Duodenal mucosa (tissue), 2 donors: Measurements from ENCODE around the gene CLIC5.

Source experiments
- H3K27ac ChIP-seq: one replicate; pipeline ENCODE4 v1.7.0; 2013; ENCODE audit warnings: low read depth, low read length
- H3K27me3 ChIP-seq, 2 donors: one replicate each; pipeline ENCODE4 v1.7.0; 2013; ENCODE audit warnings: low read length in 2 of 2, control low read depth in 1 of 2; ENCODE audit not compliant: insufficient read depth in 2 of 2, control insufficient read depth in 1 of 2
- H3K36me3 ChIP-seq, 2 donors: one replicate each; pipeline ENCODE4 v1.7.0; 2013; ENCODE audit warnings: low read length in 2 of 2, control low read depth in 1 of 2; ENCODE audit not compliant: insufficient read depth in 2 of 2, control insufficient read depth in 1 of 2
- H3K4me1 ChIP-seq, 2 donors: one replicate each; pipeline ENCODE4 v1.7.0; 2013; ENCODE audit warnings: low read length in 2 of 2, control low read depth in 1 of 2; ENCODE audit not compliant: insufficient read depth in 2 of 2, control insufficient read depth in 1 of 2
- H3K4me3 ChIP-seq, 2 donors: one replicate each; pipeline ENCODE4 v1.7.0; 2013; ENCODE audit warnings: low read length in 2 of 2, low read depth in 1 of 2
- H3K9ac ChIP-seq, 2 donors: one replicate each; pipeline ENCODE4 v1.7.0; 2013; ENCODE audit warnings: low read length in 2 of 2, low read depth in 1 of 2
- H3K9me3 ChIP-seq, 2 donors: one replicate each; pipeline ENCODE4 v1.7.0; 2013; ENCODE audit warnings: low read length in 2 of 2, control low read depth in 1 of 2; ENCODE audit not compliant: control insufficient read depth in 1 of 2

Gene CLIC5

GRCh38 chr6:45903959-45904358 lies 111.7 kb downstream of the CLIC5 start:
- Histone ChIP-seq H3K9ac (no peak overlapping the region), H3K36me3 (peaks cover 0 to 8% of the 10 kb centered on the region in 2 donors), H3K27ac (no peak overlapping the region), H3K4me3 (no peak overlapping the region), H3K9me3 (no peaks in the 10 kb centered on the region), H3K27me3 (no peaks in the 10 kb centered on the region), H3K4me1 (no peaks in the 10 kb centered on the region)

- H3K9ac ChIP-seq = no peak overlapping the region
- H3K36me3 ChIP-seq = peaks cover 0 to 8% of the 10 kb centered on the region in 2 donors
- no peaks in the 10 kb centered on the region for H3K4me1 ChIP-seq
- no peak overlapping the region for H3K27ac ChIP-seq
- H3K9me3 ChIP-seq = no peaks in the 10 kb centered on the region
- no peaks in the 10 kb centered on the region for H3K27me3 ChIP-seq
- no peak overlapping the region for H3K4me3 ChIP-seq
These were observed 112.7 kb downstream of the CLIC5 start for GRCh38 chr6:45902984-45903383.

- Histone ChIP-seq H3K4me3 (no peak overlapping the region), H3K27ac (no peak overlapping the region), H3K36me3 (peaks cover 0 to 8% of the 10 kb centered on the region in 2 donors), H3K9ac (no peak overlapping the region), H3K4me1 (no peaks in the 10 kb centered on the region), H3K27me3 (no peaks in the 10 kb centered on the region), H3K9me3 (no peaks in the 10 kb centered on the region)
These were observed 113.7 kb downstream of the CLIC5 start for GRCh38 chr6:45901767-45902650.

- Histone ChIP-seq H3K9me3 (no peaks in the 10 kb centered on the region), H3K27ac (no peak overlapping the region), H3K9ac (no peak overlapping the region), H3K27me3 (no peaks in the 10 kb centered on the region), H3K4me1 (no peaks in the 10 kb centered on the region), H3K4me3 (no peak overlapping the region), H3K36me3 (peaks cover 0 to 8% of the 10 kb centered on the region in 2 donors)
These were observed 114.6 kb downstream of the CLIC5 start for GRCh38 chr6:45900808-45901752.

- H3K4me1 ChIP-seq = no peaks in the 10 kb centered on the region
- H3K27me3 ChIP-seq = no peaks in the 10 kb centered on the region
- H3K9me3 ChIP-seq = no peaks in the 10 kb centered on the region
- H3K36me3 ChIP-seq = peaks cover 0 to 8% of the 10 kb centered on the region in 2 donors
- no peak overlapping the region for H3K27ac ChIP-seq
- H3K9ac ChIP-seq = no peak overlapping the region
- H3K4me3 ChIP-seq = no peak overlapping the region
These were observed 116.0 kb downstream of the CLIC5 start for GRCh38 chr6:45899683-45899946.

GRCh38 chr6:45898941-45899682 lies 116.5 kb downstream of the CLIC5 start:
- no peak overlapping the region for H3K9ac ChIP-seq
- no peak overlapping the region for H3K4me3 ChIP-seq
- no peak overlapping the region for H3K27ac ChIP-seq
- H3K36me3 ChIP-seq = peaks cover 0 to 8% of the 10 kb centered on the region in 2 donors
- H3K27me3 ChIP-seq = no peaks in the 10 kb centered on the region
- no peaks in the 10 kb centered on the region for H3K4me1 ChIP-seq
- H3K9me3 ChIP-seq = no peaks in the 10 kb centered on the region

- Histone ChIP-seq H3K4me3 (no peak overlapping the region), H3K36me3 (no peaks in the 10 kb centered on the region), H3K9ac (no peak overlapping the region), H3K4me1 (no peaks in the 10 kb centered on the region), H3K9me3 (no peaks in the 10 kb centered on the region), H3K27ac (no peak overlapping the region), H3K27me3 (no peaks in the 10 kb centered on the region)
These were observed 118.7 kb downstream of the CLIC5 start for GRCh38 chr6:45896783-45897441.

GRCh38 chr6:45895569-45895968 lies 120.1 kb downstream of the CLIC5 start:
- H3K27ac ChIP-seq = no peak overlapping the region
- H3K4me1 ChIP-seq = no peaks in the 10 kb centered on the region
- no peaks in the 10 kb centered on the region for H3K36me3 ChIP-seq
- H3K9ac ChIP-seq = no peak overlapping the region
- H3K4me3 ChIP-seq = no peak overlapping the region
- no peaks in the 10 kb centered on the region for H3K27me3 ChIP-seq
- H3K9me3 ChIP-seq = no peaks in the 10 kb centered on the region

- Histone ChIP-seq H3K36me3 (no peaks in the 10 kb centered on the region), H3K4me3 (no peak overlapping the region), H3K4me1 (no peaks in the 10 kb centered on the region), H3K9me3 (no peaks in the 10 kb centered on the region), H3K27ac (no peak overlapping the region), H3K9ac (no peak overlapping the region), H3K27me3 (no peaks in the 10 kb centered on the region)
These were observed 122.9 kb downstream of the CLIC5 start for GRCh38 chr6:45892696-45893245.
